HEK293 (cell line): ENCODE measurements around the gene SCPEP1.

Source experiments
- CTCF ChIA-PET: fragments of 350-600 bp; formaldehyde crosslinking; extraction: SDS; loops from one replicate; lab custom pipeline; 2021; ENCODE audit warnings: antibody characterized with exemption; lab: Yijun Ruan, JAX
- POLR2A ChIA-PET: fragments of 300-600 bp; formaldehyde crosslinking; extraction: SDS; loops from one replicate; lab custom pipeline; 2020; ENCODE audit warnings: antibody characterized with exemption, inconsistent platforms; lab: Yijun Ruan, JAX
- H3K27ac ChIP-seq: fragments of 200-500 bp; sonication (Bioruptor generic); 2 replicates; pipeline ENCODE4 v1.5.1; 2014; ENCODE audit warnings: low read depth, low read length, control low read depth, inconsistent platforms; ENCODE audit errors: extremely low read depth
- H3K36me3 ChIP-seq, 2 experiments: fragments of 200-500 bp in 1 of 2; sonication (Bioruptor generic) in 1 of 2; 1 replicate in 1 of 2; 2 replicates in 1 of 2; pipeline ENCODE4 v1.5.1; 2014 to 2017; ENCODE audit warnings: inconsistent platforms in 2 of 2, low read length in 2 of 2; ENCODE audit not compliant: control insufficient read depth in 2 of 2, insufficient read depth in 1 of 2
- H3K4me1 ChIP-seq: fragments of 200-500 bp; sonication (Bioruptor generic); 2 replicates; pipeline ENCODE4 v1.5.1; 2014; ENCODE audit warnings: mild to moderate bottlenecking, low read length, inconsistent platforms; ENCODE audit not compliant: control insufficient read depth, insufficient read depth
- H3K4me3 ChIP-seq: 2 replicates; pipeline ENCODE4 v1.5.1; 2011; ENCODE audit warnings: low read depth, mild to moderate bottlenecking, control low read depth, low read length, moderate library complexity
- H3K9me3 ChIP-seq: fragments of 200-500 bp; sonication (Bioruptor generic); 2 replicates; pipeline ENCODE4 v1.5.1; 2014; ENCODE audit warnings: low read depth, low read length, inconsistent platforms; ENCODE audit not compliant: control insufficient read depth, insufficient read depth
- EGR2 ChIP-seq: fragments of 450-650 bp; formaldehyde crosslinking; IDR thresholded peaks from 2 replicates; pipeline ENCODE4 v1.5.1; 2016; ENCODE audit warnings: low read depth, missing biosample characterization, missing genetic modification characterization
- IKZF3 ChIP-seq: fragments of 450-650 bp; IDR thresholded peaks from 2 replicates; pipeline ENCODE4 v1.5.0; 2018; ENCODE audit warnings: missing biosample characterization, mild to moderate bottlenecking, missing genetic modification characterization, moderate library complexity
- KLF1 ChIP-seq: fragments of 450-650 bp; formaldehyde crosslinking; IDR thresholded peaks from 2 replicates; pipeline ENCODE4 v1.5.1; 2016; ENCODE audit warnings: missing biosample characterization, missing genetic modification characterization
- KLF7 ChIP-seq: fragments of 450-650 bp; formaldehyde crosslinking; IDR thresholded peaks from 2 replicates; pipeline ENCODE4 v1.5.1; 2016; ENCODE audit warnings: missing biosample characterization, missing genetic modification characterization, borderline replicate concordance
- ZBTB1 ChIP-seq: fragments of 450-650 bp; formaldehyde crosslinking; IDR thresholded peaks from 2 replicates; pipeline ENCODE4 v1.5.1; 2016; ENCODE audit warnings: missing biosample characterization, missing genetic modification characterization
- ZBTB21 ChIP-seq: fragments of 450-650 bp; formaldehyde crosslinking; IDR thresholded peaks from 2 replicates; pipeline ENCODE4 v1.5.1; 2017; ENCODE audit warnings: missing biosample characterization, missing genetic modification characterization
- ZFHX2 ChIP-seq: fragments of 450-650 bp; formaldehyde crosslinking; conservative IDR thresholded peaks from 2 replicates; pipeline ENCODE4 v1.5.1; 2016; ENCODE audit warnings: missing biosample characterization, missing genetic modification characterization
- ZNF146 ChIP-seq: fragments of 450-650 bp; formaldehyde crosslinking; IDR thresholded peaks from 2 replicates; pipeline ENCODE4 v1.5.1; 2016; ENCODE audit warnings: missing biosample characterization, missing genetic modification characterization
- ZNF169 ChIP-seq: fragments of 450-650 bp; formaldehyde crosslinking; IDR thresholded peaks from 2 replicates; pipeline ENCODE4 v1.5.1; 2016; ENCODE audit warnings: missing biosample characterization, missing genetic modification characterization
- ZNF184 ChIP-seq: fragments of 450-650 bp; IDR thresholded peaks from 2 replicates; pipeline ENCODE4 v1.5.1; 2018; ENCODE audit warnings: missing biosample characterization, mild to moderate bottlenecking, missing genetic modification characterization
- ZNF211 ChIP-seq: fragments of 450-650 bp; formaldehyde crosslinking; IDR thresholded peaks from 2 replicates; pipeline ENCODE4 v1.5.1; 2016; ENCODE audit warnings: low read depth, missing biosample characterization, missing genetic modification characterization
- ZNF302 ChIP-seq: fragments of 450-650 bp; formaldehyde crosslinking; IDR thresholded peaks from 2 replicates; pipeline ENCODE4 v1.5.1; 2016; ENCODE audit warnings: missing biosample characterization, missing genetic modification characterization, low read depth
- ZNF341 ChIP-seq: fragments of 450-650 bp; formaldehyde crosslinking; IDR thresholded peaks from 2 replicates; pipeline ENCODE4; 2016; ENCODE audit warnings: low read depth, missing biosample characterization, missing genetic modification characterization
- ZNF37A ChIP-seq: fragments of 450-650 bp; IDR thresholded peaks from 2 replicates; pipeline ENCODE4 v1.5.1; 2018; ENCODE audit warnings: missing biosample characterization, missing genetic modification characterization
- ZNF391 ChIP-seq: fragments of 450-650 bp; formaldehyde crosslinking; IDR thresholded peaks from 2 replicates; pipeline ENCODE4 v1.5.1; 2016; ENCODE audit warnings: low read depth, missing biosample characterization, missing genetic modification characterization, borderline replicate concordance
- ZNF416 ChIP-seq: fragments of 450-650 bp; formaldehyde crosslinking; IDR thresholded peaks from 2 replicates; pipeline ENCODE4 v1.5.1; 2016; ENCODE audit warnings: missing biosample characterization, missing genetic modification characterization
- ZNF549 ChIP-seq: fragments of 450-650 bp; IDR thresholded peaks from 2 replicates; pipeline ENCODE4 v1.5.1; 2018; ENCODE audit warnings: missing biosample characterization, missing genetic modification characterization, mild to moderate bottlenecking, inconsistent platforms, moderate library complexity
- ZNF768 ChIP-seq: fragments of 450-650 bp; formaldehyde crosslinking; IDR thresholded peaks from 2 replicates; pipeline ENCODE4 v1.5.1; 2018; ENCODE audit warnings: missing biosample characterization, mild to moderate bottlenecking, missing genetic modification characterization
- TF ChIP-seq, protein P1 (sequence below): fragments of 450-650 bp; formaldehyde crosslinking; IDR thresholded peaks from 2 replicates; pipeline ENCODE4 v1.5.1; 2017; ENCODE audit warnings: missing biosample characterization, missing genetic modification characterization
- TF ChIP-seq, protein P2 (sequence below): fragments of 450-650 bp; formaldehyde crosslinking; IDR thresholded peaks from 2 replicates; pipeline ENCODE4 v1.5.1; 2016; ENCODE audit warnings: missing biosample characterization, missing genetic modification characterization

Gene SCPEP1

DNA sequence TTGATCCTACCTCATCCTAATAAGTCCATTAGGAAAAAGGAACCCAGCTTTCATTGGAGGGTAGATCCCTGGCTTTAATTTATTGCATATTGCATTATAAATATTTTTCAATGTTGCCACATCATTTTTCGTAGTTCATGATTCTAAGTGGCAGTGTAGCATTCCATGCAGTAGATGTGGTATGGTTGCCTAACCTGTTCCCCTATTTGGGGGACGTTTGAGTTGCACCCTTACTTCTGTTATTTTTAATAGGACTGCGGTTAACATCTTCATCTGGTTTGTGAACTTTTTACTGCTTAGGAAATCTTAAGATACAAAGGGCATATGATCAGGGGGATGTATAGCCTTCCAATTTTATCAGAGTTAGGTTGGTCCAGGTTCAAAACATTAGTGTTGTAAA is 5.4 kb downstream of the SCPEP1 start:
- Histone ChIP-seq H3K9me3 (no peaks in the 10 kb centered on the region), H3K36me3 (peaks cover 12 to 58% of the 10 kb centered on the region in 2 experiments; a peak in 2 of 3 replicates), H3K4me3 (no peak overlapping the region), H3K27ac (no peak overlapping the region), H3K4me1 (no peaks in the 10 kb centered on the region)
- ChIA-PET CTCF (no interaction called here), POLR2A (no interaction called here)
- TF ChIP-seq ZNF341 (tag by site-specific recombination) = no peak
- TF ChIP-seq ZNF391 (tag by site-specific recombination) = no peak
- TF ChIP-seq ZNF302 (tag by site-specific recombination) = no peak
- no peak for TF ChIP-seq ZNF549 (tag by site-specific recombination)
- TF ChIP-seq IKZF3 (tag by site-specific recombination) = no peak

DNA sequence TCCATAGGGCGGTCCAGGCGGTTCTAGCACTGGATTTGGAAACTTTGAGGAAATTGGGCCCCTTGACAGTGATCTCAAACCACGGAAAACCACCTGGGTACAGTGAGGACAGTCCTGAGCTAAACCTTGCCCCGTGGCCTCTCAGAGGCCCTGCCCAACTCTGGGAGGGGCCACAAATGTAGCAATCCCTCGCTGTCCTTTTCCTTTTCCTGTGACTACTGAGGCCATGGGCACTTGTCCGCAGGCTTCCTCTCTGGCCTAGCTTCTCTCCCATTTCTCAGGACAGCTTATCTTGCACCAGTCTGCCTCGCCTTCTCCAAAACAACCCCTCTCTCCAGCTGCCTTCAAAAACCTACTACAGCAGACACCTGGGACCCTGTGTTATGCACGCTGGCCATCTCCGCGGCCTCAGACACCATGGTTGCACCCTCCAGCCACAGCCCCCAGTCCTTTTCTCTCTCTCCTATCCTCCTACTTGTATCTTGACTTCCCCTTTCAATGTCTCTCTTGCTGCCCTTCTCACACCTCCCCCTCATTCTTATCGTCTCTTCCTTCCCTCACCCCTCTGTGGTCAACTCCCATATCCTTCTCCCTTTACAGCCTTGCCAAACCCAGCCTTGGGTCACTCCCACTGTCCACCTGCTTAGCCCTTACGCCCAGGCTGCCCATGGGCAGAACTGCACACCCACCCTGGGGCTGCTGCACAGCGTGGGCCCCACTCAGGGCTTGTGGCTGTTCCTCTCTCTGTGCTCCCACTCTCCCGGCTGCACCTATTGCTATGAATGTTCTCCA is 7.6 kb downstream of the SCPEP1 start:
- H3K4me1 ChIP-seq = no peaks in the 10 kb centered on the region
- POLR2A ChIA-PET = no interaction called here
- peak; percentile 39 for TF ChIP-seq ZFHX2
- 0 out of 2 replicates have a peak, but pooled peaks have one; percentile 45 for TF ChIP-seq ZNF341 (tag by site-specific recombination)
- peak; percentile 84 for TF ChIP-seq EGR2 (tag by site-specific recombination)
- no peak for TF ChIP-seq ZNF768 (tag by site-specific recombination)
- H3K9me3 ChIP-seq = no peaks in the 10 kb centered on the region
- no peak overlapping the region for H3K27ac ChIP-seq
- H3K36me3 ChIP-seq = peaks cover 17 to 67% of the 10 kb centered on the region in 2 experiments; a peak in 2 of 3 replicates
- H3K4me3 ChIP-seq = no peak overlapping the region
- CTCF ChIA-PET = interaction anchor here (0.5 to 0.6 kb wide), 2 partner anchors 58 to 149 kb away, joined by 4 to 9 read pairs; no protein-coding TSS in a partner anchor

DNA sequence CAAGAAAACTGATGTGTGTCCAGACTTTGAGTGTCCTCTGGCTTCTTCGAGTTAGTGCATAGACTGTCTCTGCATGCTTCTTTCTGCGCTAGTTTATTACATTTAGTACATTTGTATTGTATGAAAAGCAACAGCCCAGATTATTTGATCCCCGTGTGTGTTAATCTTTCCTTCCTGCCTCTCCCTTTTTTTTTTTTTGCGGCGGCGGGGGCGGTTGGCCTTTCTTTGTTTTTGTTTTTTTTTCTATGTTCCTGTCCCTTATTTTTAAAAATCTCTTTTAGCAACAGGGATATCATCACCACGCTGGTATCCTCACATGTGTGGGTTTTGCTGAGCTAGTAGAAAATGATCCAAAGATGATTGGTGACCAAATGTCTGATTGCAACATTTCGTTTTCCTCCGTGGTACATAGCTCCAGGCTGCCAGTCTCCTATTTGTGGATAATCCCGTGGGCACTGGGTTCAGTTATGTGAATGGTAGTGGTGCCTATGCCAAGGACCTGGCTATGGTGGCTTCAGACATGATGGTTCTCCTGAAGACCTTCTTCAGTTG is 9.4 kb downstream of the SCPEP1 start:
- H3K4me1 ChIP-seq = no peaks in the 10 kb centered on the region
- H3K36me3 ChIP-seq = peaks cover 21 to 67% of the 10 kb centered on the region in 2 experiments; a peak in 2 of 3 replicates
- no peak overlapping the region for H3K27ac ChIP-seq
- no peak overlapping the region for H3K4me3 ChIP-seq
- TF ChIP-seq ZNF37A (tag by site-specific recombination) = no peak
- TF ChIP-seq ZBTB1 (tag by site-specific recombination) = no peak
- no peak for TF ChIP-seq ZNF211 (tag by site-specific recombination)
- no peak for TF ChIP-seq KLF7
- TF ChIP-seq ZBTB21 (tag by site-specific recombination) = no peak
- TF ChIP-seq, protein P1, sequence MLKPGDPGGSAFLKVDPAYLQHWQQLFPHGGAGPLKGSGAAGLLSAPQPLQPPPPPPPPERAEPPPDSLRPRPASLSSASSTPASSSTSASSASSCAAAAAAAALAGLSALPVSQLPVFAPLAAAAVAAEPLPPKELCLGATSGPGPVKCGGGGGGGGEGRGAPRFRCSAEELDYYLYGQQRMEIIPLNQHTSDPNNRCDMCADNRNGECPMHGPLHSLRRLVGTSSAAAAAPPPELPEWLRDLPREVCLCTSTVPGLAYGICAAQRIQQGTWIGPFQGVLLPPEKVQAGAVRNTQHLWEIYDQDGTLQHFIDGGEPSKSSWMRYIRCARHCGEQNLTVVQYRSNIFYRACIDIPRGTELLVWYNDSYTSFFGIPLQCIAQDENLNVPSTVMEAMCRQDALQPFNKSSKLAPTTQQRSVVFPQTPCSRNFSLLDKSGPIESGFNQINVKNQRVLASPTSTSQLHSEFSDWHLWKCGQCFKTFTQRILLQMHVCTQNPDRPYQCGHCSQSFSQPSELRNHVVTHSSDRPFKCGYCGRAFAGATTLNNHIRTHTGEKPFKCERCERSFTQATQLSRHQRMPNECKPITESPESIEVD = no peak
- TF ChIP-seq ZNF146 (tag by site-specific recombination) = no peak
- TF ChIP-seq, protein P2, sequence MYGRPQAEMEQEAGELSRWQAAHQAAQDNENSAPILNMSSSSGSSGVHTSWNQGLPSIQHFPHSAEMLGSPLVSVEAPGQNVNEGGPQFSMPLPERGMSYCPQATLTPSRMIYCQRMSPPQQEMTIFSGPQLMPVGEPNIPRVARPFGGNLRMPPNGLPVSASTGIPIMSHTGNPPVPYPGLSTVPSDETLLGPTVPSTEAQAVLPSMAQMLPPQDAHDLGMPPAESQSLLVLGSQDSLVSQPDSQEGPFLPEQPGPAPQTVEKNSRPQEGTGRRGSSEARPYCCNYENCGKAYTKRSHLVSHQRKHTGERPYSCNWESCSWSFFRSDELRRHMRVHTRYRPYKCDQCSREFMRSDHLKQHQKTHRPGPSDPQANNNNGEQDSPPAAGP (tag by site-specific recombination) = no peak
- TF ChIP-seq KLF1 (tag by site-specific recombination) = no peak
- TF ChIP-seq ZNF184 = no peak
- no peak for TF ChIP-seq ZNF169 (tag by site-specific recombination)
- TF ChIP-seq ZNF416 (tag by site-specific recombination) = no peak
- ChIA-PET CTCF (interaction anchor here (1.2 to 1.6 kb wide), 3 partner anchors 10 to 23 kb away, joined by 3 to 5 read pairs (median 4); no protein-coding TSS in a partner anchor), POLR2A (interaction anchor here (0.5 kb wide), 1 partner anchor 11 kb away, joined by 3 read pairs; no protein-coding TSS in a partner anchor)
- H3K9me3 ChIP-seq = no peaks in the 10 kb centered on the region
